ENCODE measurements around the gene LCE3B. TPM values are rescaled to one million over a fixed set of nuclear protein-coding genes. Genes with fewer than 3 reads are reported as not detected.
"Not testable (repeated sequence)": the region's sequence is repeated elsewhere in the genome, so short reads cannot be mapped to it uniquely, and the experiment has no call there.

LCE3B gene
- not detected for polyA plus RNA-seq (2013, experiment 1 of 2; ENCODE audit: insufficient read length)
- polyA plus RNA-seq (2013, experiment 2 of 2; ENCODE audit: insufficient read length): not detected

GRCh38 chr1:152613511-152613910, at the start of gene LCE3B:
LCE3B (plus strand) TSS chr1:152613811; CDS start chr1:152613811, 0 bp downstream.
- DNase-seq: no peak

DNA sequence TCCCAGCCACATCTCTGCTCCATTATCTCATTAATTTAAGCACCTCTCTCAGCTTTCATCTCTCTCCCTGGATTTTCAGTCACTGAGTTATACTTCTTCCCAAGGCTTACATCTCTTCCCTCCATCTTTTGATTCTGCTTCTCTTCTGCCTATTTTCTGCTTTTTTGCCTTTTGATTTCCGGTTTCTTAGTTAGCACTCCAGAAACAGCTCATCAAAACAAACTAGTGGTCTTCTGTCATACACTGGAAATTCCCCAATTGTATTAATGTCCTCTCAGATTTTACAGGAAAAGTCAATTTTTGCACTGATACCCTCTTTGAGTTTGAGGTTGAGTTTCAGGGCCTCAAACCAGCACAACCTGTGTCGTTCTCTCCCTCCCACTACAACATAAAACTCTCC, 48.5 kb upstream of the LCE3B start:
- DNase-seq: no peak

DNA sequence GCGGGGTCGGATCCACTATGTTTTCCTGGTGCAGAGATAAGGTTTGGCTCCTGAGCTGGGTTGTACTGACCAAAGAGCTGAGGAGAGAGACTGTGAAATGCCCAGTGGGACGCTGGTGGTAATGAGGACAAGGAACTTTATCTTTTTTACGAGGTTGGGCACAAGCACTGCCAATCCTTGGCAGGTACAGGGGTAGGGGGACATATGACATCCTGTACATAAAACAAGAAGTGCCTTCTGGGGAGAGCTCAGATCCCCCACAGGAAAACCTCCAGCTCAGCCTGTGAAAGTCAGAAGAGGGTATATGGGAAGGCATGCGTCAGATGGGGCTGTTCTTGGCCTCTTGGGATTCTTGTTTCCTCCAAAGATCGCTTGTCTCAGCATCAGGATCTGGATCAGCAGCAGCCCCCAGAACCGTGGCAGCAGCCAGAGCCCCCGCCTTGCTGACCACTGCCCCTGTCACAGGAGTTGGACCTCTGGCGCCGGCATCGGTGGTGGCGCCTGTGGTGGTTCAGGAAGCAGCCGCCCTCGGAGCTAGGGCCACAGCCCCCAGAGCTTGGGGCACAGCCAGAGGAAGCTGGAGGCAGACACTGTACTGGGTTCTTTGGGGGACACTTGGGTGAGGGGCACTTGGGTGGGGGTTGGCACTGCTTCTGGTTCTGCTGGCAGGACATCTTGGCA, 47.9 kb upstream of the LCE3B start:
- no peak for DNase-seq

DNA sequence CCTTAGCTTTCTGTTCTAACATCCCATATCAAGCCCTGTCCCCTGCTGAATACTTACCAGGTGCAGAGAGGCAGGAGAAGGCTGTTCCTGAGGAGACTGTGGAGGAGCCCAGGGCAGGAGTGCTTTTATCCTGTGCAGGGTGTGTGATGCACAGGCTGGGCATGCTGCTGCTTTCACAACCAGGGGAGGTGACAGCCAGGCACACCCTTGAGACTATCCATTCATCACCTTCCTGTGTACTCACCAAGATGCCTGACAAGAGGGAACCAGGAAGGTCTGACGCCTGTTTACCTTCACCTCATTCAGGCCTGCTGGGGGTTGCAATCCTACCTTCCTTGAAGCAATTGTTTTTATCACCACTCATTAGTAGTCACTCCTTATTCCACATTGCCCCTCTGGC, 46.9 kb upstream of the LCE3B start, which contains the start of gene LCE3E:
TSS of gene LCE3E (minus strand) at position 100 of the 400 bp plus-strand sequence. CDS start 572 bp downstream, outside the sequence.
- DNase-seq: no peak

GRCh38 chr1:152577168-152577567, 36.4 kb upstream of the LCE3B start:
- no peak for DNase-seq

GRCh38 chr1:152579526-152579925, 34.1 kb upstream of the LCE3B start:
- DNase-seq: not testable (repeated sequence)

DNA sequence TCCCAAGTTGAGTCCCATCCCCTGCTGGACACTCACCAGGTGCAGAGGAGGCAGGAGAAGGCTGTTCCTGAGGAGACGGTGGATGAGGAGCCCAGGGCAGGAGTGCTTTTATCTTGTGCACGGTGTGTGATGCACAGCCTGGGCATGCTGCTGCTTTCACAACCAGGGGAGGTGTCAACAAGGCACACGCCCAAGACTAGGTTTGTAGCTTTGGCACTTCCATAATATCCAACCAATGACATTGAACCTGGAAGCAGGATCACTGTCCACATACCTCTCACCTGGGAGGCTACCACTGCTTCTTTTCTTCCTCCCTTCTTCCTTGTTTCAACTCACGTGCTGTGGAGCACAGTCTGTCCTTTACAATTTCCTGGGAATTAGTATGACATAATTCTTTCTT, 33.2 kb upstream of the LCE3B start, which contains the start of gene LCE3D:
TSS of gene LCE3D (minus strand) at position 84 of the 400 bp plus-strand sequence. CDS start 580 bp downstream, outside the sequence.
- no peak for DNase-seq

- DNase-seq: no peak
Measured at GRCh38 chr1:152582647-152583046, 31.0 kb upstream of the LCE3B start.

DNA sequence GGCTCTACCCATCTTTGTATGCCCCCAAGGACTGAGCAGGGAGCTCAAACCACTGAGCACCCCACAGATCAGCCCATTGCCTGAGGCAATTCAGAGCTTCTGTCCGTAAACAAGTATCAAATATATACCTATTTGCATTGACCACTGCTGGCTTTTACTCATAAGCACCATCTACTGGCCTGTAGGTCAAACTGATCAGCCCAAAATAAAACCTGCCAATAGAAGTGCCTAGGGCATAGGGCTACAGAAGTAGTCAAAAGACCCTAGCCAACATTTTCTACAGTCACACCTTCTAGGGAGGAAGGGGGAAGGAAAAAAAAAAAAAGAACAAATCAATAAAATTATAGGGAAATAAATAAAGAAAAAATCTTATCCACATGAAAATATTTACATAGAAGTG, 28.0 kb upstream of the LCE3B start:
- no peak for DNase-seq

DNA sequence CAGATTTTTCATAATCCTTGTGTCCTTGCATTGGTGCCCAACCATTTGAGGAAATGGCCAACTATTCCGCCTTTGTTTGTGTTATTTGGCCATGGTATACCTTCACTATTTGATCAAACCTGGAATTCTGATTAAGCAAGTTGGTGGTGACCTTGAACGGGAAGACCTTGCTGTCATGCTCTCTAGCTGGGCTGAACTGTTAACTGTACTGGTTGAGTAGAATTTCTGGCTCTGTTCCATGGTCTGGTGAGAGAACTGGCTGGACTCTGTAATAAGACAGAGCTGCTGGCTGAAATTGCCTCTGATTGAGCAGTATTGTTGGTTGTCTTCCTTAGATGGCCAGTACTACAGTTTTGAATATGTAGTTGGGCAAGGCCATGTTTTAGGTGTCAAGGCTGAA, 16.6 kb upstream of the LCE3B start:
- DNase-seq: no peak

DNA sequence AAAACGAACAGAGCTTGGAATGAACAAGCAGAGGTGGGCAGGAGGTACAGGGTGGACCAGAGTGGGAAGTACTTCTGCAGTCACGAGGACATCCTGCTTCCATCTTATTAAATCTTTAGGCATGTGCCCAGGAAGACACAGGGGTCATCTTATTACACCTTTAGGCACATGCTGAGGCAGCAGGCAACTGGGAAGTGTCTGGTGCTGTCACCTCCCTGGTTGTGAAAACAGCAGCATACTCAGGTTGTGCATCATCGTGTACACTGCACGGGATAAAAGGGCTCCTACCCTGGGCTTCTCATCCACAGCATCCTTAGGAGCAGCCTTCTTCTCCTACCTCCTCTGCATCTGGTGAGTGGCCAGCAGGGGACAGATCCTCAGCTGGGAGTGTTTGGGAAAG, 13.7 kb upstream of the LCE3B start, which contains the start of gene LCE3C:
TSS of gene LCE3C (plus strand) at position 301 of the 400 bp plus-strand sequence. CDS start 498 bp downstream, outside the sequence.
- DNase-seq: no peak

DNA sequence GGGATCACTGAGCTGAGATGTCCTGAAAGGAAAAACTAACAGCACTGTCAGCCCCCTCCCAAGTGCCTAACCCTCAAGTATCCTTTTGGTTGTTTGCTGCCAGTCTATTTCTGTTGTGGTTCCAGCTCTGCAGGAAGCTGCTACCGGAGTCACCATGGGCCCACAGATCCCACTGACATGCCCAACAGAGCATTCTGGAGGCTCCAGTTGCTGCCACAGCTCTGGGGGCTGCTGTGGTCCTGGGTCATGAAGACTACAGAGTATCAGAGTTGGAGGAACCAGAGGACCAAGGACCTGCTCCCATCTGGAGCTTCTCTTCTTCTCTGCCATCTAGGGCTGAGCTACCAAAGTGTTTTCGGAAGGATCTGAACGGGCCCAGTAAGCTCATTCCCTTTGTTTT, 8.4 kb downstream of the LCE3B start:
- no peak for DNase-seq

DNA sequence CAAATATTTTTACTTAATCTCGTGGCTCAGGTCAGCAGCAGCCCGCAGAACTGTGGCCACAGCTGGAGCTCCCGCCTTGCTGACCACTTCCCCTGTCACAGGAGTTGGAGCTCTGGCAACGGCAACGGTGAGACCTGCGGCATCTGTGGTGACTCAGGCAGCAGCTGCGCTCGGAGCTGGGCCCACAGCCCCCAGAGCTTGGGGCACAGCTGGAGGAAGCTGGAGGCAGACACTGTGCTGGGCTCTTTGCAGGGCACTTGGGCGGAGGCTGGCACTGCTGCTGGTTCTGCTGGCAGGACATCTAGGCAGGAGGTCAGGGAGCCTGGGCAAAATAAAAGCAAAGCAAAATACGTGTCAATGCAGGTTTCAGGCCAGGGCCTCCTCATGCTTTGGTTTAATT, 9.2 kb downstream of the LCE3B start, which contains the start of gene LCE3A:
TSS of gene LCE3A (minus strand) at position 301 of the 400 bp plus-strand sequence. CDS start at position 301, 0 bp downstream.
- DNase-seq: no peak

GRCh38 chr1:152623203-152623844, 9.7 kb downstream of the LCE3B start:
- no peak for DNase-seq

DNA sequence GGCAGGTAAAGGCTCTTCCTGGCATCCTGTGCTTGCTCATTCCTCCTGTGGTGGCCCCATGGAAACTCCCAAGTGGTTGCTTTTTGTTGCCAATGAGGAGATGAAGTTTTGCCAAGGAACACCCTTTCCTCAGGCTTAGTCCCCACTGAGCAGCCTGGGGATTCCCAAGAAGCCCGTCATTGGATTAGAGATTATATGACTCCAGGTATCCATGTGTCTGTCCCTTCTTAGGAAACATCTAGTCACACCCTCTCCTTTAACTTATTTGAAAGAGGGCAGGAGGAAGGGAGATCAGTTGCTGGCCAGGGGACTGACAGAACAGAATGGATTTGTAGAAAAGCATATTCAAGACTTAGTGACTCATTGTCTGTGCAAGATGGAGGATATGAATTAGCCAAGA, 13.1 kb downstream of the LCE3B start:
- no peak for DNase-seq

DNA sequence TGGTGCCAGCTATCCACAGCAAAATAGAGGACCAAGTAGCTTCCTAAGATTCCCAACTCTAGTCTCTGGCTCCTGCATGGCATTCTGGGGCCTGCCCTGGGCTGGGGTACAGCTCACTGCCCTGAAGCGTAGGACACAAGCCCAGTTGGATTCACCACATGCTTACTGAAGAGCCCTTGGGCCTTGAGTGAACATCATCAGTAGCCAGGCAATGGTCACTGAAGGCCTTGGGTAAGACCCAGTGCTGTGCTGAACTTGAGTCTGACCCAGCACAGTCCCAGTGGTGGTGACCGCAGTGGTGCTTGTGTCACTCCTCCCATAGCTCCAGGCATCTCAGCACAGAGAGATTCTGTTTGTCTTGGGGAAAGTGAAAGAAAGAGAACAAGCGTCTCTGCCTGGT, 17.0 kb downstream of the LCE3B start:
- no peak for DNase-seq

- no peak for DNase-seq
Measured at GRCh38 chr1:152640351-152640750, 26.7 kb downstream of the LCE3B start.

- DNase-seq: no peak
Measured at GRCh38 chr1:152643945-152644344, 30.3 kb downstream of the LCE3B start.

DNA sequence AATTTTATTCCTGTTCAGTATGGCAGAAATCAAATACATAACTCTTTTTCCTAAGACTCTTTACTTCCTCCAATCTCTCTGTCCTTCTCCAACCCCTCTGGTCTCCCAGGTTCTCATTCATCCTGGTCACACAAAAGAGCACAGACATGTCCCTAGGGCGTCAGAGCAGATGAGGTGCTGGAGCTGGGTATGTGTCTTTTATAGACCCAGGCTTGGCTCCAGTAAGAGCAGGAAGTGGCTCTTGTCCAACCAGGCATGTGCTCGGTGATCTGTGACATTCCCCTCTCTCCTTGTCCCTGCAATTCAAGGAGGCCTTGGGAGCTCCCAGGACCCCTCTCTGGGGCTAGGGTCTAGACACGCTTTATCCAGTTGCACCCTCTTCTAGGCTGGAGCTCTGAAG, 31.5 kb downstream of the LCE3B start:
- DNase-seq: no peak

DNA sequence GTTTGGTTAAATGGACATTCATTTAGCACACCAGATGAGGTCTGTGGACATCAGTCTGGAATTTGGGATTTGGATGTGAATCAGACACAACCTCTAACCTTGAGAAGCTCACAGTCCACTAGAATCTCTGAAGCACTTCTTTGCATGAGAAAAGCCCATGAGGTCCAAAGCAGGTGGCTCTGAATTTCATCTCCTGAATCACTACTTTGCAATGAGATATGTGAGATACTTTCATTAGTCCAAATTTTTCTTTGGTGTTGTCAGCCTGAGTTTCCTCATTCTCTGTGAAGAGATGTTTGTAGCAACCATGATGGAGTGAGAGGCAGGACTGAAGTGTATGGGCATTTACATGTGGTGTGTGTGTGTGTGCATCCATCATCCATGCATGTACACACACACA, 33.0 kb downstream of the LCE3B start:
- DNase-seq: no peak

DNA sequence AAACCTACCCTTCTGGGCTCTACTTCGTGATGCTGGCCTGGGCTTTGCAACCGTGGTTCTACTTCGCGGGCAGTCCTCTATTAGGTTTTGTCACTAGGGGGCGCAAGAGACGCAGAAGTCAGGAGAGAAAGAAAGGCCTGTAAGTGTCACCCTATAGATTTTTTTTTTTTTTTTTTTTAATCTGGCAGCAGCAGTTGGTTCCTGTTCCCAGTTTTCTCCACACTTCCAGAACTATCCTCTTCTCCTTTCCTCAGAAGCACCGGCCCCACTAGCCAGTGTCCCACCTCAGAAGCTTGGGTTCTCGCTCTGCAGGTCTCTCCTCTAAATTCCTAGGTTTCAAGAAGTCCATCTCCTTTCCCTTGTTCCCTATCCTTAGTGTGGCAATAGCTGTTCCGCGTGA, 40.5 kb downstream of the LCE3B start:
- DNase-seq: peak; percentile 53

GRCh38 chr1:152656459-152656858, 42.8 kb downstream of the LCE3B start:
- no peak for DNase-seq

- DNase-seq: no peak
Measured at GRCh38 chr1:152657677-152658076, 44.1 kb downstream of the LCE3B start.

GRCh38 chr1:152658649-152659048, 45.0 kb downstream of the LCE3B start:
- no peak for DNase-seq
